Measurements from ENCODE around the gene TEX26.

TEX26 gene

GRCh38 chr13:30976025-30976424 is 43.6 kb downstream of the TEX26 start:
- Histone ChIP-seq H3K27me3 (ENCODE audit: control insufficient read depth, insufficient read depth, low read length) (no peaks in the 10 kb centered on the region), H3K9me3 (ENCODE audit: control insufficient read depth, insufficient read depth, low read depth, low read length) (no peaks in the 10 kb centered on the region), H3K9ac (ENCODE audit: low read length) (no peak overlapping the region), H3K4me1 (ENCODE audit: control insufficient read depth, insufficient read depth, low read length) (peaks cover 5% of the 10 kb centered on the region), H3K4me3 (ENCODE audit: low read depth, low read length) (no peak overlapping the region), H3K36me3 (ENCODE audit: control insufficient read depth, insufficient read depth, low read length) (no peaks in the 10 kb centered on the region), H3K27ac (ENCODE audit: low read depth, low read length) (no peak overlapping the region)

GRCh38 chr13:30978981-30979956 is 46.8 kb downstream of the TEX26 start:
- Histone ChIP-seq H3K27ac (ENCODE audit: low read depth, low read length) (no peak overlapping the region), H3K9ac (ENCODE audit: low read length) (no peak overlapping the region), H3K36me3 (ENCODE audit: control insufficient read depth, insufficient read depth, low read length) (no peaks in the 10 kb centered on the region)

GRCh38 chr13:30982506-30982905 is 50.0 kb downstream of the TEX26 start:
- H3K9ac ChIP-seq (ENCODE audit: low read length) = no peak overlapping the region
- H3K9me3 ChIP-seq (ENCODE audit: control insufficient read depth, insufficient read depth, low read depth, low read length) = no peaks in the 10 kb centered on the region
- no peak overlapping the region for H3K27ac ChIP-seq (ENCODE audit: low read depth, low read length)

More at GRCh38 chr13:30978981-30979956, 46.8 kb downstream of the TEX26 start:
- Histone ChIP-seq H3K4me1 (ENCODE audit: control insufficient read depth, insufficient read depth, low read length) (peaks cover 13% of the 10 kb centered on the region), H3K9me3 (ENCODE audit: control insufficient read depth, insufficient read depth, low read depth, low read length) (no peaks in the 10 kb centered on the region), H3K27me3 (ENCODE audit: control insufficient read depth, insufficient read depth, low read length) (no peaks in the 10 kb centered on the region), H3K4me3 (ENCODE audit: low read depth, low read length) (no peak overlapping the region)

DNA sequence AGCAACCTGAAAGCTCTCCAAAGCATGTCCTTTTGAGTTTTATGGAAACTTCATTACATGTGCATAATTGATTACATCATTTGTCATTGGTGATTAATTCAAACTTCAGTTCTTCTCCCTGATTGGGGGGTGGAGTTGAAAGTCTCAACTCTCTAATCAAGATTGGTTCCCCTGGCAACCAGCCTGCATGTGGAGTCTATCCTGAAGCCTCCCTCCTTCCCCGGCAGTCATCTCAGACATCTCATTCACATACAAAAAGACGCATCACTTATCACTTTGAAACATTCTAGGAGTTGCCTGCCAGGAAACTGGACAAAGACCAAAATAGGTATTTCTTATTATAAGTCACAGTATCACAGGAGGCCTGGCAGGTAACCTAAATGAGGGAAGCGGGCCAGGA is 50.5 kb downstream of the TEX26 start:
- H3K27me3 ChIP-seq (ENCODE audit: control insufficient read depth, insufficient read depth, low read length) = no peaks in the 10 kb centered on the region
- H3K27ac ChIP-seq (ENCODE audit: low read depth, low read length) = 0 out of 2 replicates have a peak overlapping the region, but pooled peaks have one; percentile 3
- no peaks in the 10 kb centered on the region for H3K9me3 ChIP-seq (ENCODE audit: control insufficient read depth, insufficient read depth, low read depth, low read length)
- H3K36me3 ChIP-seq (ENCODE audit: control insufficient read depth, insufficient read depth, low read length) = no peaks in the 10 kb centered on the region
- H3K4me1 ChIP-seq (ENCODE audit: control insufficient read depth, insufficient read depth, low read length) = peaks cover 20% of the 10 kb centered on the region
- no peak overlapping the region for H3K4me3 ChIP-seq (ENCODE audit: low read depth, low read length)
- H3K9ac ChIP-seq (ENCODE audit: low read length) = no peak overlapping the region

More at GRCh38 chr13:30982506-30982905, 50.0 kb downstream of the TEX26 start:
- H3K4me1 ChIP-seq (ENCODE audit: control insufficient read depth, insufficient read depth, low read length) = peaks cover 16% of the 10 kb centered on the region
- H3K36me3 ChIP-seq (ENCODE audit: control insufficient read depth, insufficient read depth, low read length) = no peaks in the 10 kb centered on the region
- H3K4me3 ChIP-seq (ENCODE audit: low read depth, low read length) = no peak overlapping the region
- no peaks in the 10 kb centered on the region for H3K27me3 ChIP-seq (ENCODE audit: control insufficient read depth, insufficient read depth, low read length)

- Histone ChIP-seq H3K36me3 (ENCODE audit: control insufficient read depth, insufficient read depth, low read length) (no peaks in the 10 kb centered on the region), H3K27ac (ENCODE audit: low read depth, low read length) (0 out of 2 replicates have a peak overlapping the region, but pooled peaks have one; percentile 3), H3K4me1 (ENCODE audit: control insufficient read depth, insufficient read depth, low read length) (peaks cover 20% of the 10 kb centered on the region), H3K27me3 (ENCODE audit: control insufficient read depth, insufficient read depth, low read length) (no peaks in the 10 kb centered on the region), H3K4me3 (ENCODE audit: low read depth, low read length) (no peak overlapping the region), H3K9ac (ENCODE audit: low read length) (no peak overlapping the region), H3K9me3 (ENCODE audit: control insufficient read depth, insufficient read depth, low read depth, low read length) (no peaks in the 10 kb centered on the region)
These were observed 51.0 kb downstream of the TEX26 start for GRCh38 chr13:30983431-30983830.

DNA sequence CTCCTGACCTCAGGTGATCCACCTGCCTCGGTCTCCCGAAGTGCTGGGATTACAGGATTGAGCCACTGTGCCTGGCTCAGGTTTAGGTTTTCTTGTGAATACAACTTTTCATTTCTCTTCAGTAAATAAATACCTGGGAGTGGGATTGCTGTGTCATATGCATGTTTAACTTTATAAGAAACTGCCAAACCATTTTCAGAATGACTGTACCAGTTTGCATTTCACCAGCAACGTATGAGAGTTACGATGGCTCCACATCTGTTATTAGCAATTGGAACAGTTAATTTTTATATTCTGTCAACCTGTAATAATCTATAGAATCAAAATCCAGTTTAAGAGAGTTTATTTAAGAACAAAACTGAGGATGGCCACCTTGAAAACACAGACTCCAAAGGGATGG is 52.2 kb downstream of the TEX26 start:
- no peaks in the 10 kb centered on the region; the same call in 1 of the 2 replicates for H3K9me3 ChIP-seq (ENCODE audit: control insufficient read depth, insufficient read depth, low read depth, low read length)
- no peaks in the 10 kb centered on the region for H3K36me3 ChIP-seq (ENCODE audit: control insufficient read depth, insufficient read depth, low read length)
- no peak overlapping the region for H3K4me3 ChIP-seq (ENCODE audit: low read depth, low read length)
- H3K27ac ChIP-seq (ENCODE audit: low read depth, low read length) = no peak overlapping the region
- H3K4me1 ChIP-seq (ENCODE audit: control insufficient read depth, insufficient read depth, low read length) = peaks cover 15% of the 10 kb centered on the region
- no peaks in the 10 kb centered on the region for H3K27me3 ChIP-seq (ENCODE audit: control insufficient read depth, insufficient read depth, low read length)
- H3K9ac ChIP-seq (ENCODE audit: low read length) = no peak overlapping the region

- Histone ChIP-seq H3K9ac (ENCODE audit: low read length) (no peak overlapping the region), H3K9me3 (ENCODE audit: control insufficient read depth, insufficient read depth, low read depth, low read length) (no peaks in the 10 kb centered on the region; the same call in 1 of the 2 replicates), H3K27me3 (ENCODE audit: control insufficient read depth, insufficient read depth, low read length) (no peaks in the 10 kb centered on the region), H3K4me1 (ENCODE audit: control insufficient read depth, insufficient read depth, low read length) (peaks cover 15% of the 10 kb centered on the region), H3K36me3 (ENCODE audit: control insufficient read depth, insufficient read depth, low read length) (no peaks in the 10 kb centered on the region), H3K27ac (ENCODE audit: low read depth, low read length) (no peak overlapping the region), H3K4me3 (ENCODE audit: low read depth, low read length) (no peak overlapping the region)
These were observed 53.3 kb downstream of the TEX26 start for GRCh38 chr13:30985637-30986205.

GRCh38 chr13:30991184-30991583 is 58.7 kb downstream of the TEX26 start:
- H3K9me3 ChIP-seq (ENCODE audit: control insufficient read depth, insufficient read depth, low read depth, low read length) = peaks cover under 1% of the 10 kb centered on the region; the same call in 1 of the 2 replicates
- H3K27ac ChIP-seq (ENCODE audit: low read depth, low read length) = no peak overlapping the region
- H3K27me3 ChIP-seq (ENCODE audit: control insufficient read depth, insufficient read depth, low read length) = no peaks in the 10 kb centered on the region
- H3K4me3 ChIP-seq (ENCODE audit: low read depth, low read length) = no peak overlapping the region
- H3K4me1 ChIP-seq (ENCODE audit: control insufficient read depth, insufficient read depth, low read length) = peaks cover 6% of the 10 kb centered on the region; the same call in 1 of the 2 replicates
- no peak overlapping the region for H3K9ac ChIP-seq (ENCODE audit: low read length)
- no peaks in the 10 kb centered on the region for H3K36me3 ChIP-seq (ENCODE audit: control insufficient read depth, insufficient read depth, low read length)

GRCh38 chr13:30991922-30992321 is 59.5 kb downstream of the TEX26 start:
- Histone ChIP-seq H3K9me3 (ENCODE audit: control insufficient read depth, insufficient read depth, low read depth, low read length) (peaks cover 5% of the 10 kb centered on the region; the same call in 1 of the 2 replicates), H3K36me3 (ENCODE audit: control insufficient read depth, insufficient read depth, low read length) (no peaks in the 10 kb centered on the region), H3K4me3 (ENCODE audit: low read depth, low read length) (no peak overlapping the region), H3K27ac (ENCODE audit: low read depth, low read length) (no peak overlapping the region), H3K9ac (ENCODE audit: low read length) (no peak overlapping the region), H3K27me3 (ENCODE audit: control insufficient read depth, insufficient read depth, low read length) (no peaks in the 10 kb centered on the region), H3K4me1 (ENCODE audit: control insufficient read depth, insufficient read depth, low read length) (peaks cover 6% of the 10 kb centered on the region; the same call in 1 of the 2 replicates)

- Histone ChIP-seq H3K9me3 (ENCODE audit: control insufficient read depth, insufficient read depth, low read depth, low read length) (0 out of 2 replicates have a peak, but pooled peaks cover 5% of the 10 kb centered on the region), H3K36me3 (ENCODE audit: control insufficient read depth, insufficient read depth, low read length) (no peaks in the 10 kb centered on the region), H3K4me1 (ENCODE audit: control insufficient read depth, insufficient read depth, low read length) (no peaks in the 10 kb centered on the region), H3K27ac (ENCODE audit: low read depth, low read length) (no peak overlapping the region), H3K27me3 (ENCODE audit: control insufficient read depth, insufficient read depth, low read length) (peaks cover 4% of the 10 kb centered on the region; the same call in 1 of the 2 replicates), H3K9ac (ENCODE audit: low read length) (no peak overlapping the region), H3K4me3 (ENCODE audit: low read depth, low read length) (no peak overlapping the region)
These were observed 62.9 kb downstream of the TEX26 start for GRCh38 chr13:30995331-30995730.

GRCh38 chr13:30997697-30998096 is 65.2 kb downstream of the TEX26 start:
- Histone ChIP-seq H3K27ac (ENCODE audit: low read depth, low read length) (no peak overlapping the region), H3K9me3 (ENCODE audit: control insufficient read depth, insufficient read depth, low read depth, low read length) (0 out of 2 replicates have a peak, but pooled peaks cover 5% of the 10 kb centered on the region), H3K9ac (ENCODE audit: low read length) (no peak overlapping the region), H3K4me3 (ENCODE audit: low read depth, low read length) (no peak overlapping the region), H3K4me1 (ENCODE audit: control insufficient read depth, insufficient read depth, low read length) (no peaks in the 10 kb centered on the region), H3K36me3 (ENCODE audit: control insufficient read depth, insufficient read depth, low read length) (no peaks in the 10 kb centered on the region), H3K27me3 (ENCODE audit: control insufficient read depth, insufficient read depth, low read length) (peaks cover 5% of the 10 kb centered on the region; the same call in 1 of the 2 replicates)

Data from HUES6 (cell line).